IPS-15b (cell line): ENCODE data around the gene AP5Z1.

Source experiments
- H3K27me3 ChIP-seq: one replicate; pipeline ENCODE4 v1.6.1; 2013; ENCODE audit warnings: low read length; ENCODE audit not compliant: control insufficient read depth, insufficient read depth
- H3K36me3 ChIP-seq: one replicate; pipeline ENCODE4 v1.6.1; 2013; ENCODE audit warnings: low read length; ENCODE audit not compliant: control insufficient read depth, insufficient read depth
- H3K4me1 ChIP-seq: one replicate; pipeline ENCODE4 v1.6.1; 2013; ENCODE audit warnings: mild to moderate bottlenecking, low read length; ENCODE audit not compliant: control insufficient read depth, insufficient read depth
- H3K4me3 ChIP-seq: one replicate; pipeline ENCODE4 v1.5.1; 2013; ENCODE audit warnings: low read depth, low read length
- H3K9ac ChIP-seq: one replicate; pipeline ENCODE4 v1.6.1; 2013; ENCODE audit warnings: low read depth, mild to moderate bottlenecking, low read length
- H3K9me3 ChIP-seq: one replicate; pipeline ENCODE4 v1.6.1; 2013; ENCODE audit warnings: mild to moderate bottlenecking, low read length; ENCODE audit not compliant: control insufficient read depth, insufficient read depth

The AP5Z1 gene

GRCh38 chr7:4786015-4786414 lies 10.6 kb downstream of the AP5Z1 start:
- Histone ChIP-seq H3K4me1 (no peaks in the 10 kb centered on the region), H3K36me3 (peaks cover 69% of the 10 kb centered on the region), H3K4me3 (no peak overlapping the region)

GRCh38 chr7:4787541-4787940 lies 12.1 kb downstream of the AP5Z1 start:
- Histone ChIP-seq H3K4me3 (no peak overlapping the region), H3K36me3 (peaks cover 59% of the 10 kb centered on the region), H3K27me3 (no peaks in the 10 kb centered on the region), H3K9me3 (no peaks in the 10 kb centered on the region), H3K4me1 (no peaks in the 10 kb centered on the region), H3K9ac (no peak overlapping the region)

More at GRCh38 chr7:4786015-4786414, 10.6 kb downstream of the AP5Z1 start:
- Histone ChIP-seq H3K27me3 (no peaks in the 10 kb centered on the region), H3K9me3 (no peaks in the 10 kb centered on the region), H3K9ac (no peak overlapping the region)

GRCh38 chr7:4787947-4788626 lies 12.7 kb downstream of the AP5Z1 start:
- Histone ChIP-seq H3K27me3 (no peaks in the 10 kb centered on the region), H3K36me3 (peaks cover 58% of the 10 kb centered on the region), H3K4me1 (no peaks in the 10 kb centered on the region), H3K9ac (no peak overlapping the region), H3K9me3 (no peaks in the 10 kb centered on the region), H3K4me3 (no peak overlapping the region)

GRCh38 chr7:4788627-4789189 lies 13.3 kb downstream of the AP5Z1 start:
- no peak overlapping the region for H3K4me3 ChIP-seq
- H3K27me3 ChIP-seq, result no peaks in the 10 kb centered on the region
- no peak overlapping the region for H3K9ac ChIP-seq
- H3K4me1 ChIP-seq, result no peaks in the 10 kb centered on the region
- H3K9me3 ChIP-seq, result no peaks in the 10 kb centered on the region
- peaks cover 55% of the 10 kb centered on the region for H3K36me3 ChIP-seq

GRCh38 chr7:4789194-4790077 lies 14.0 kb downstream of the AP5Z1 start:
- no peak overlapping the region for H3K9ac ChIP-seq

GRCh38 chr7:4790078-4790465 lies 14.6 kb downstream of the AP5Z1 start:
- no peak overlapping the region for H3K4me3 ChIP-seq
- no peaks in the 10 kb centered on the region for H3K4me1 ChIP-seq
- H3K36me3 ChIP-seq, result peaks cover 46% of the 10 kb centered on the region
- H3K27me3 ChIP-seq, result no peaks in the 10 kb centered on the region
- H3K9me3 ChIP-seq, result no peaks in the 10 kb centered on the region
- no peak overlapping the region for H3K9ac ChIP-seq

More at GRCh38 chr7:4789194-4790077, 14.0 kb downstream of the AP5Z1 start:
- Histone ChIP-seq H3K27me3 (no peaks in the 10 kb centered on the region), H3K36me3 (peaks cover 51% of the 10 kb centered on the region), H3K9me3 (no peaks in the 10 kb centered on the region), H3K4me3 (no peak overlapping the region), H3K4me1 (no peaks in the 10 kb centered on the region)

GRCh38 chr7:4790516-4790991 lies 15.1 kb downstream of the AP5Z1 start:
- Histone ChIP-seq H3K9ac (no peak overlapping the region), H3K9me3 (no peaks in the 10 kb centered on the region), H3K4me1 (no peaks in the 10 kb centered on the region), H3K4me3 (no peak overlapping the region), H3K36me3 (peaks cover 43% of the 10 kb centered on the region), H3K27me3 (no peaks in the 10 kb centered on the region)

- Histone ChIP-seq H3K36me3 (peaks cover 40% of the 10 kb centered on the region), H3K4me3 (no peak overlapping the region), H3K9ac (no peak overlapping the region), H3K4me1 (no peaks in the 10 kb centered on the region), H3K27me3 (no peaks in the 10 kb centered on the region), H3K9me3 (no peaks in the 10 kb centered on the region)
Measured at GRCh38 chr7:4791101-4791737, 15.8 kb downstream of the AP5Z1 start.

- Histone ChIP-seq H3K4me1 (no peaks in the 10 kb centered on the region), H3K27me3 (no peaks in the 10 kb centered on the region), H3K9ac (no peak overlapping the region), H3K36me3 (peaks cover 37% of the 10 kb centered on the region), H3K9me3 (no peaks in the 10 kb centered on the region), H3K4me3 (peak overlapping the region; percentile 54)
Measured at GRCh38 chr7:4791738-4792536, 16.5 kb downstream of the AP5Z1 start.

- Histone ChIP-seq H3K9me3 (no peaks in the 10 kb centered on the region), H3K4me3 (peak overlapping the region; percentile 54), H3K36me3 (peaks cover 32% of the 10 kb centered on the region), H3K4me1 (no peaks in the 10 kb centered on the region), H3K9ac (no peak overlapping the region), H3K27me3 (no peaks in the 10 kb centered on the region)
Measured at GRCh38 chr7:4792537-4793126, 17.2 kb downstream of the AP5Z1 start.
